ENCODE measurements around the gene HMGXB4.
A peak's percentile ranks its signal among the peaks of the same experiment; 100 is the strongest.
"Not testable (repeated sequence)": the region's sequence is repeated elsewhere in the genome, so short reads cannot be mapped to it uniquely, and the experiment has no call there.

HMGXB4 gene

DNA sequence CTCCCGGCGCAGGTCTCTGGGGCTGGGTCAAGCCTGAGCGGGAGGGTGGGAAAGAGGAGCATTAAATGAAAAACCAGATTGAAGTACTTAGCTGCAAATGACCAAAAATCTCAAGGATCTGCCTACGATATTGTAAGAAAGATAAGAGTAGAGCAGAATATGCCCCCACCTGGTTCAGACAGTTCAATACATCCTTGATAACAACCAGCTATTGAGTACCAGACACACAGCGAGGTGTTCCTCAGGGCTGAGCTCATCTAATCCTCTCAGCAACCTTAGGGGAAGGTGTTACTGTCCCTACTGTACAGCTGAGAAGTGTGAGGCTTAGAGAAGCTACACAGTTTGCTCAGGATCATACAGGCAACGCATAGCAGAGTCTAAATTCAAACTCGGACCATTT lies 27.4 kb upstream of the HMGXB4 start:
- TF ChIP-seq, protein P1, sequence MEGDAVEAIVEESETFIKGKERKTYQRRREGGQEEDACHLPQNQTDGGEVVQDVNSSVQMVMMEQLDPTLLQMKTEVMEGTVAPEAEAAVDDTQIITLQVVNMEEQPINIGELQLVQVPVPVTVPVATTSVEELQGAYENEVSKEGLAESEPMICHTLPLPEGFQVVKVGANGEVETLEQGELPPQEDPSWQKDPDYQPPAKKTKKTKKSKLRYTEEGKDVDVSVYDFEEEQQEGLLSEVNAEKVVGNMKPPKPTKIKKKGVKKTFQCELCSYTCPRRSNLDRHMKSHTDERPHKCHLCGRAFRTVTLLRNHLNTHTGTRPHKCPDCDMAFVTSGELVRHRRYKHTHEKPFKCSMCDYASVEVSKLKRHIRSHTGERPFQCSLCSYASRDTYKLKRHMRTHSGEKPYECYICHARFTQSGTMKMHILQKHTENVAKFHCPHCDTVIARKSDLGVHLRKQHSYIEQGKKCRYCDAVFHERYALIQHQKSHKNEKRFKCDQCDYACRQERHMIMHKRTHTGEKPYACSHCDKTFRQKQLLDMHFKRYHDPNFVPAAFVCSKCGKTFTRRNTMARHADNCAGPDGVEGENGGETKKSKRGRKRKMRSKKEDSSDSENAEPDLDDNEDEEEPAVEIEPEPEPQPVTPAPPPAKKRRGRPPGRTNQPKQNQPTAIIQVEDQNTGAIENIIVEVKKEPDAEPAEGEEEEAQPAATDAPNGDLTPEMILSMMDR (IDR thresholded peaks at IDR 0.05; ENCODE audit: borderline replicate concordance, insufficient read depth, low read depth, low read length), result no peak
- H3K4me3 ChIP-seq (ENCODE audit: low read depth, low read length), result peak overlapping the region; percentile 31

DNA sequence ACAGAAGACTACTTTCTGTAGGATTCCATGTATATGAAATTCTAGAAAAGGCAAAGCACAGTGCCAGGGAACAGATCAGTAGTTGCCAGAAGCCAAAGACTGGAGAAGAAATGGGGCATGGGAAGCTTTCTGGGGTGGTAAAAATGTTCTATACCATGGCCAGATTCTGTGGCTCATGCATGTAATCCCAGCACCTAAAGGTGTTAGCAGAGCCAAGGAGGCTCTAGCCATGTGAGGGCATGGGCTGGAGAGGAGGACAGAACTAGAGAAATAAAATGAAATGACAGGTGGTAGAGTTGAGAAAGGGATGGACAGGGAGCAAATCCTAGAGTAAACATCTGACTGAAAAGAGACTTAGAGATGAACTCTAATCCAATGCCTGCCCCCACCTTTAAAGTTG lies 26.9 kb upstream of the HMGXB4 start:
- peak overlapping the region; percentile 52 for H3K4me3 ChIP-seq (ENCODE audit: low read depth, low read length)
- TF ChIP-seq, protein P1 (IDR thresholded peaks at IDR 0.05; ENCODE audit: borderline replicate concordance, insufficient read depth, low read depth, low read length), result no peak

DNA sequence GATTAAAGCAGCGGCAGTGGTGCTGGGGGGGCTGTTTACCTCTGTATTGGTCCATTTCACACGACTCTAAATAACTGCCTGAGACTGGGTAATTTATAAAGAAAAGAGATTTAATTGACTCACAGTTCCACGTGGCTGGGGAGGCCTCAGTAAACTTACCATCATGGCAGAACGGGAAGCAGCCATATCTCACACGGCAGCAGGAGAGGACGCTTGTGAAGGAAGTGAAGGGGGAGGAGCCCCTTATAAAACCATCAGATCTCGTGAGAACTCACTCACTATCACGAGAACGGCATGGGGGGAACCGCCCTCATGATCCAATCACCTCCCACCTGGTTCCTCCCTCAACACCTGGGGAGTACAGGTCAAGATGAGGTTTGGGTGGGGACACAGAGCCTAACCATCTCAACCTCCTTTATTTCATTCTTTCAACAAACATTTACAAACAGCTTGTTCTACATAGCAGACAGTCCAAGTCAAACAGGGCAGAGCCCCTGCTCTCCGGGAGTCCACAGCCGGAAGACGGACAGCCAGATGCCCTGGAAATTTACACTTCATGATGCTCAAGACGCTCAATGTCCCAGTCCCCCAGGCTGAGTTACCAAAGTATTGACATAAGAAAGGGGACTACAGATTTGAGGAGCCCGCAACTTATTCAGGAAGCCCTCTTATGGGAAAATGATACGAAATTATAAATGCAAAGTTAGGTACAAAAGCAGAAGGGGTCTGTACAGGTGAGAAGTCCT lies 26.3 kb upstream of the HMGXB4 start:
- TF ChIP-seq, protein P1 (IDR thresholded peaks at IDR 0.05; ENCODE audit: borderline replicate concordance, insufficient read depth, low read depth, low read length), result no peak
- peak overlapping the region; percentile 52 for H3K4me3 ChIP-seq (ENCODE audit: low read depth, low read length)

DNA sequence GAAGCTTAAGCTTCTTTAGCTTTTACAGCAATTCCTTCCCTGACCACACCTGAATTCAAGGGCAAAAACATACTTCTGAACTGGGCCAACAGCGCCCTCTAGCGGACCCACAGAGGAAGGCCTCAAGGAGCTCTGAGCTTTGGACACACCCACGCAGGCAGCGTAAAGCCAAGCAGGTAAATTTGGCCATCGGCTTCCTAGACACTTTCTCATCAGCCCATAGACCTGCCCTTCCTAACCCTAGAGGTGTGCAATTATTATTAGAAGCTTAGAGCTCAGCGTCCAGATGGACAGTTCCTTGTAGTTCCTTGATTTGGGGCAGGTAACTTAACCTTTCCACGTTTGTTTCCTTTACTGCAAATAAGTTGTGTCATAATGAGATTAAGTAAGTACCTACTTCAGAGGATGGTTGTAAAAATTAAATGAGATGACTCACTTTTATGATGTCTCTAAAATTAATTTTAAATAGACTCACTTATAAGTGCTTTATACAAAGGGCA lies 25.7 kb upstream of the HMGXB4 start:
- TF ChIP-seq, protein P1 (IDR thresholded peaks at IDR 0.05; ENCODE audit: borderline replicate concordance, insufficient read depth, low read depth, low read length), result peak; percentile 90
- no peak overlapping the region for H3K4me3 ChIP-seq (ENCODE audit: low read depth, low read length)

DNA sequence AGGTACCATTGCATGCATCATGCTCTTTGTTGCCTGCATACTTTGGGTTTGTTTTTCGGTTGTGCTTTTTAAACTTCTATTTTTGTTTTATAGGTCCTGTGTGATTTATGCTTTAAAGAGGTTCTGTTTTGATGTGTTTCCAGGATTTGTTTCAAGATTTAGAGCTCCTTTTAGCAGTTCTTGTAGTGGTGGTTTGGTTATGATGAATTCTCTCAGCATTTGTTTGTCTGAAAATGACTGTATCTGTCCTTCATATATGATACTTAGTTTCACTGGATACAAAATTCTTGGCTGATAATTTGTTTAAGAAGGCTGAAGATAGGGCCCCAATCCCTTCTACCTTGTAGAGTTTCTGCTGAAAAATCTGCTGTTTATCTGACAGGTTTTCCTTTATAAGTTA lies 18.5 kb upstream of the HMGXB4 start:
- H3K4me3 ChIP-seq (ENCODE audit: low read depth, low read length), result not testable (repeated sequence)

DNA sequence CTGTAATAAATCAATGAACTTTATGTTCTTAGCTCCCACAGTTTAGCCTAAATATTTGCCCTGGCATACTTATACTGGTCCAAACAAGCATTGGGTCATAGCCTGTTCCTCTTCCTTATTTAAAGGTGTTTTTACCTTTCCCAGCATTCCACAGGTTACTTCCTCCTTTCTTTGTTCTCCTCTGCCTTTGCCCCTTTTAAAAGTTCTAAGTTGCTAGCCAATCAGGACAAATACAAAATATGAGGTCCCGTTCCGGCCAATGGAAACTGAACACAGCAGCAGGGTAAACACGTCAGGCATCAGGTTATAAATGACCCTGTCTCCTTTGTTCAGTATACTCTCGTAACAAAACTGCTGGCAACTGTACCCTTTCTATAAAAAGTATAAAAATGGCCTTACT lies 12.8 kb upstream of the HMGXB4 start:
- H3K4me3 ChIP-seq (ENCODE audit: low read depth, low read length), result not testable (repeated sequence)

GRCh38 chr22:35250156-35250555 lies 7.1 kb upstream of the HMGXB4 start:
- TF ChIP-seq, protein P1 (IDR thresholded peaks at IDR 0.05; ENCODE audit: borderline replicate concordance, insufficient read depth, low read depth, low read length), result no peak

GRCh38 chr22:35253946-35254345 lies 3.3 kb upstream of the HMGXB4 start:
- TF ChIP-seq, protein P1 (IDR thresholded peaks at IDR 0.05; ENCODE audit: borderline replicate concordance, insufficient read depth, low read depth, low read length), result no peak
- no peak overlapping the region for H3K4me3 ChIP-seq (ENCODE audit: low read depth, low read length)

More at GRCh38 chr22:35250156-35250555, 7.1 kb upstream of the HMGXB4 start:
- H3K4me3 ChIP-seq (ENCODE audit: low read depth, low read length), result no peak overlapping the region

Data from GM12875 (cell line).